Skeletal muscle satellite cell (primary cell): ENCODE measurements around the gene WDR74.
"Not testable (repeated sequence)": the region's sequence is repeated elsewhere in the genome, so short reads cannot be mapped to it uniquely, and the experiment has no call there.

ENCODE experiments used
- H3K27me3 ChIP-seq: 2 replicates; pipeline ENCODE4 v1.7.0; 2013; ENCODE audit warnings: low read length; ENCODE audit not compliant: control insufficient read depth, insufficient read depth
- H3K36me3 ChIP-seq: 2 replicates; pipeline ENCODE4 v1.7.0; 2013; ENCODE audit warnings: mild to moderate bottlenecking, control low read depth, low read length; ENCODE audit not compliant: insufficient read depth
- H3K4me1 ChIP-seq: 2 replicates; pipeline ENCODE4 v1.7.0; 2013; ENCODE audit warnings: low read length; ENCODE audit not compliant: control insufficient read depth, insufficient read depth
- H3K4me2 ChIP-seq: 2 replicates; pipeline ENCODE4 v1.7.0; 2013; ENCODE audit warnings: mild to moderate bottlenecking, low read length
- H3K4me3 ChIP-seq: 2 replicates; pipeline ENCODE4 v1.7.0; 2013; ENCODE audit warnings: low read length
- H3K9ac ChIP-seq: 2 replicates; pipeline ENCODE4 v1.7.0; 2013; ENCODE audit warnings: mild to moderate bottlenecking, low read depth, low read length, moderate library complexity
- H3K9me3 ChIP-seq: replicated peaks from 2 replicates; pipeline ENCODE4 v1.7.0; 2013; ENCODE audit warnings: mild to moderate bottlenecking, control low read depth, low read length

The WDR74 gene

GRCh38 chr11:62879235-62879978 lies 40.0 kb upstream of the WDR74 start:
- Histone ChIP-seq H3K9ac (peak overlapping the region; percentile 100), H3K4me3 (peak overlapping the region; percentile 94), H3K36me3 (peaks cover 32% of the 10 kb centered on the region), H3K4me1 (peaks cover 31% of the 10 kb centered on the region), H3K9me3 (no peaks in the 10 kb centered on the region), H3K4me2 (peak overlapping the region; percentile 96), H3K27me3 (no peaks in the 10 kb centered on the region)

- H3K27me3 ChIP-seq: no peaks in the 10 kb centered on the region
- peaks cover 12% of the 10 kb centered on the region for H3K4me1 ChIP-seq
- H3K9me3 ChIP-seq: no peaks in the 10 kb centered on the region
- no peak overlapping the region for H3K4me2 ChIP-seq
- peaks cover 5% of the 10 kb centered on the region for H3K36me3 ChIP-seq
- no peak overlapping the region for H3K4me3 ChIP-seq
- no peak overlapping the region for H3K9ac ChIP-seq
These were observed 37.3 kb upstream of the WDR74 start for GRCh38 chr11:62876712-62877111.

- Histone ChIP-seq H3K36me3 (peaks cover 4% of the 10 kb centered on the region), H3K4me2 (no peak overlapping the region), H3K27me3 (no peaks in the 10 kb centered on the region), H3K4me1 (peaks cover 12% of the 10 kb centered on the region), H3K9ac (no peak overlapping the region), H3K4me3 (no peak overlapping the region), H3K9me3 (no peaks in the 10 kb centered on the region)
These were observed 36.5 kb upstream of the WDR74 start for GRCh38 chr11:62875698-62876478.

GRCh38 chr11:62874851-62875250 lies 35.5 kb upstream of the WDR74 start:
- no peak overlapping the region for H3K9ac ChIP-seq
- H3K36me3 ChIP-seq: peaks cover 4% of the 10 kb centered on the region
- H3K9me3 ChIP-seq: no peaks in the 10 kb centered on the region
- peaks cover 7% of the 10 kb centered on the region for H3K4me1 ChIP-seq
- H3K4me2 ChIP-seq: no peak overlapping the region
- no peak overlapping the region for H3K4me3 ChIP-seq
- H3K27me3 ChIP-seq: no peaks in the 10 kb centered on the region

GRCh38 chr11:62865635-62866034 lies 26.2 kb upstream of the WDR74 start:
- H3K4me2 ChIP-seq: no peak overlapping the region
- H3K4me1 ChIP-seq: no peaks in the 10 kb centered on the region
- no peak overlapping the region for H3K9ac ChIP-seq
- no peaks in the 10 kb centered on the region for H3K36me3 ChIP-seq
- H3K9me3 ChIP-seq: no peaks in the 10 kb centered on the region
- no peaks in the 10 kb centered on the region for H3K27me3 ChIP-seq
- H3K4me3 ChIP-seq: no peak overlapping the region

GRCh38 chr11:62863687-62864335 lies 24.4 kb upstream of the WDR74 start:
- H3K4me1 ChIP-seq: no peaks in the 10 kb centered on the region
- H3K4me3 ChIP-seq: no peak overlapping the region
- no peak overlapping the region for H3K4me2 ChIP-seq
- no peaks in the 10 kb centered on the region for H3K27me3 ChIP-seq
- H3K36me3 ChIP-seq: no peaks in the 10 kb centered on the region
- H3K9ac ChIP-seq: no peak overlapping the region
- no peaks in the 10 kb centered on the region for H3K9me3 ChIP-seq

GRCh38 chr11:62861564-62862192 lies 22.3 kb upstream of the WDR74 start:
- H3K4me2 ChIP-seq, H3K9ac ChIP-seq, H3K36me3 ChIP-seq, H3K27me3 ChIP-seq, H3K9me3 ChIP-seq, H3K4me3 ChIP-seq, H3K4me1 ChIP-seq: not testable (repeated sequence)

GRCh38 chr11:62860835-62861563 lies 21.6 kb upstream of the WDR74 start:
- H3K4me3 ChIP-seq: no peak overlapping the region
- H3K9ac ChIP-seq: no peak overlapping the region
- H3K27me3 ChIP-seq: no peaks in the 10 kb centered on the region
- H3K4me2 ChIP-seq: no peak overlapping the region
- no peaks in the 10 kb centered on the region for H3K36me3 ChIP-seq
- H3K9me3 ChIP-seq: no peaks in the 10 kb centered on the region
- peaks cover 8% of the 10 kb centered on the region for H3K4me1 ChIP-seq

- H3K4me2 ChIP-seq, H3K4me3 ChIP-seq, H3K4me1 ChIP-seq, H3K9me3 ChIP-seq, H3K27me3 ChIP-seq, H3K9ac ChIP-seq: not testable (repeated sequence)
- peaks cover 10% of the 10 kb centered on the region for H3K36me3 ChIP-seq
These were observed 19.9 kb upstream of the WDR74 start for GRCh38 chr11:62859281-62859703.

- Histone ChIP-seq H3K4me1 (peaks cover 20% of the 10 kb centered on the region), H3K9ac (no peak overlapping the region), H3K4me3 (no peak overlapping the region), H3K9me3 (no peaks in the 10 kb centered on the region), H3K27me3 (no peaks in the 10 kb centered on the region), H3K4me2 (peak overlapping the region; percentile 90), H3K36me3 (peaks cover 21% of the 10 kb centered on the region)
These were observed 18.8 kb upstream of the WDR74 start for GRCh38 chr11:62858201-62858600.

- H3K4me2 ChIP-seq: peak overlapping the region; percentile 90
- no peak overlapping the region for H3K9ac ChIP-seq
- H3K36me3 ChIP-seq: peaks cover 28% of the 10 kb centered on the region
- H3K4me3 ChIP-seq: peak overlapping the region; percentile 18
- no peaks in the 10 kb centered on the region for H3K27me3 ChIP-seq
- H3K9me3 ChIP-seq: no peaks in the 10 kb centered on the region
- H3K4me1 ChIP-seq: peaks cover 26% of the 10 kb centered on the region
These were observed 18.2 kb upstream of the WDR74 start for GRCh38 chr11:62857541-62857982.
